Nephron progenitor cell (in vitro differentiated cells): Measurements from ENCODE around the gene CHN2.

ENCODE experiments used
- DNase-seq: peaks from one replicate; pipeline ENCODE4 v3.0.0; 2021
- H3K27ac Mint-ChIP-seq: 2 replicates; pipeline ENCODE4 v1.8.0; 2021; ENCODE audit warnings: mild to moderate bottlenecking, moderate library complexity, mixed read lengths
- H3K27me3 Mint-ChIP-seq: 2 replicates; pipeline ENCODE4 v1.8.0; 2021; ENCODE audit warnings: mild to moderate bottlenecking, low read depth, mixed read lengths; ENCODE audit not compliant: poor library complexity
- H3K36me3 Mint-ChIP-seq: 2 replicates; pipeline ENCODE4 v1.8.0; 2021; ENCODE audit warnings: low read depth, mixed read lengths
- H3K4me1 Mint-ChIP-seq: 2 replicates; pipeline ENCODE4 v1.8.0; 2021; ENCODE audit warnings: mixed read lengths
- H3K4me3 Mint-ChIP-seq: 2 replicates; pipeline ENCODE4 v1.8.0; 2021; ENCODE audit warnings: mild to moderate bottlenecking, moderate library complexity, mixed read lengths
- H3K9me3 Mint-ChIP-seq: 2 replicates; pipeline ENCODE4 v1.8.0; 2021; ENCODE audit warnings: mild to moderate bottlenecking, moderate library complexity, mixed read lengths
- TF ChIP-seq, protein P1 (sequence below): fragments of 200-600 bp; sonication (generic); IDR thresholded peaks from 2 replicates; pipeline ENCODE4 v1.5.0; 2021; ENCODE audit warnings: antibody characterized with exemption

Gene CHN2

DNA sequence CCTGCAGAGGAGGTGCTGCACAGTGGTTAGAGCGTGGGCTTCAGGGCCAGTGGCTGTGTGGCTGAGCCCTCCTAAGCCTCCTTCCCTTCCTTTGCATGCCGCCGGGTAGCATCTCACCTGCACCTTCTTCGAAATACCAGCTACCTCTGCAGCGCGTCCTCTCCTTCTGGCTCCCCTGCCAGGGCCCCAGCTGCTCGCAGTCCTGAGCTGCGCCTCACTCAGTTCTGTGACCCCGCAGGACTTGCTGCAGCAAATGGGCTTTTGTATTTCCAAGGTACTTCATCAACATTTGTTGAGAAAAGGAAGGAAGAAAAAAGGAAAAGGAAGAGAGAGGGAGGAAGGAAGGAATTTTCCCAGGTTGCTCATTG, 222.3 kb downstream of the CHN2 start:
- TF ChIP-seq, protein P1, sequence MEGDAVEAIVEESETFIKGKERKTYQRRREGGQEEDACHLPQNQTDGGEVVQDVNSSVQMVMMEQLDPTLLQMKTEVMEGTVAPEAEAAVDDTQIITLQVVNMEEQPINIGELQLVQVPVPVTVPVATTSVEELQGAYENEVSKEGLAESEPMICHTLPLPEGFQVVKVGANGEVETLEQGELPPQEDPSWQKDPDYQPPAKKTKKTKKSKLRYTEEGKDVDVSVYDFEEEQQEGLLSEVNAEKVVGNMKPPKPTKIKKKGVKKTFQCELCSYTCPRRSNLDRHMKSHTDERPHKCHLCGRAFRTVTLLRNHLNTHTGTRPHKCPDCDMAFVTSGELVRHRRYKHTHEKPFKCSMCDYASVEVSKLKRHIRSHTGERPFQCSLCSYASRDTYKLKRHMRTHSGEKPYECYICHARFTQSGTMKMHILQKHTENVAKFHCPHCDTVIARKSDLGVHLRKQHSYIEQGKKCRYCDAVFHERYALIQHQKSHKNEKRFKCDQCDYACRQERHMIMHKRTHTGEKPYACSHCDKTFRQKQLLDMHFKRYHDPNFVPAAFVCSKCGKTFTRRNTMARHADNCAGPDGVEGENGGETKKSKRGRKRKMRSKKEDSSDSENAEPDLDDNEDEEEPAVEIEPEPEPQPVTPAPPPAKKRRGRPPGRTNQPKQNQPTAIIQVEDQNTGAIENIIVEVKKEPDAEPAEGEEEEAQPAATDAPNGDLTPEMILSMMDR: no peak
- Mint-ChIP-seq H3K36me3 (no peaks in the 10 kb centered on the region), H3K4me3 (no peak overlapping the region), H3K27ac (no peak overlapping the region), H3K27me3 (peaks cover 5% of the 10 kb centered on the region), H3K4me1 (peaks cover 4% of the 10 kb centered on the region), H3K9me3 (no peaks in the 10 kb centered on the region)
- DNase-seq: no peak

DNA sequence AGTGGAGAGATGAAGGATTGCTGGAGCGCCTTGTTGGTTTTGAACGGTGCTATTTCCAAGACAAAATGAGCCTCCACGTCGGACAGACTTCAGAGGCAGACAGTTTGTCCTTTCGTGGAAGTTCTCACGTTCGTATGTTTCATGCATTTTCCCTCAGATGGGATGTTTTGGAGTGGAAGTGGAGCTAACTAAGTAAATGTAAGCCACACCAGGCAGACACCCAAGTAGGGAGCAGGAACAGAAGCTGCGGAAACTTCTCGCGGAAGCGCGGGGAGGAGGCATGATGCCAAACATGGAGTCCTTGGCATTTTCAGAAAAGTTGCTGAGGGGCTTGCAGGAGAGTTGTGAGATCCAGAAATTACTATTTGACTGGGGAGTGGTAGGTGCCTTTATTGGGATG, 223.5 kb downstream of the CHN2 start:
- TF ChIP-seq, protein P1: no peak
- DNase-seq: no peak
- peaks cover 5% of the 10 kb centered on the region for H3K27me3 Mint-ChIP-seq
- no peaks in the 10 kb centered on the region for H3K36me3 Mint-ChIP-seq
- no peak overlapping the region for H3K4me3 Mint-ChIP-seq
- H3K9me3 Mint-ChIP-seq: no peaks in the 10 kb centered on the region
- H3K4me1 Mint-ChIP-seq: peaks cover 4% of the 10 kb centered on the region
- no peak overlapping the region for H3K27ac Mint-ChIP-seq

DNA sequence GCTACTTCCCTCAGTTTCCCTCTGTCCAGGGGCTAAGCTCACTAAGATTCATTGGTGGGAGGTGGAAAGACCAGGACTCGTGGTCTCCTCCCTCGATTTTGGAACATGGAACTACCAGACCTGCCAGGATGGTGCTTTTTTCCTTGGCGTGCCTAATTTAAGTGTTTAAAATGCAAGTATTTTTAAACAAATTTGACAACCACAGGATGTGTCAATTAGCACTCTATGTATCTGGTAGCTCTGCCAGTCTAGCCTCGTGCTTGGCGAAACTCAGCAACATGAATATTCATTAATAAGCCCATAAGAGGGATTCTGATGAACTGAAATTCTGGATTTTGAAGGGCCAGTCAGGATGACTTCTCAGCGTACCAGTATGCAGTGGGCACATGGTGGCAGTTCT, 224.1 kb downstream of the CHN2 start:
- DNase-seq: no peak
- Mint-ChIP-seq H3K27ac (no peak overlapping the region), H3K4me3 (no peak overlapping the region), H3K9me3 (no peaks in the 10 kb centered on the region), H3K36me3 (no peaks in the 10 kb centered on the region), H3K4me1 (peaks cover 4% of the 10 kb centered on the region), H3K27me3 (peaks cover 5% of the 10 kb centered on the region)
- TF ChIP-seq, protein P1: no peak

DNA sequence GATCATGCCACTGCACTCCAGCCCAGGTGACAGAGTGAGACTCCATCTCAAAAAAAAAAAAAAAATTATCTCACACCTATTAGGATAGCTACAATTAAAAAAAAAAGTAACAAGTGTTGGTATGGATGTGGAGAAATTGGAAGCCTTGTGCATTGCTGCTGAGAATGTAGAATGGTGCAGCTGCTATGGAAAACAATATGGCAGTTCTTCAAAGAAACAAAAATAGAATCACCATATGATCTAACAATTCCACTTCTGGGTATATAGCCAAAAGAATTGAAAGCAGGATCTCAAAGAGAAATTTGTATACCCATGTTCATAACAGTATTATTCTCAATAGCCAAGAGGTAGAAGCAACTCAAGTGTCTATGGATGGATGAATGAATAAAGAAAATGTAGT, 225.4 kb downstream of the CHN2 start:
- DNase-seq: no peak
- H3K9me3 Mint-ChIP-seq: no peaks in the 10 kb centered on the region
- TF ChIP-seq, protein P1: no peak
- H3K4me1 Mint-ChIP-seq: peaks cover 3% of the 10 kb centered on the region
- no peak overlapping the region for H3K4me3 Mint-ChIP-seq
- H3K27me3 Mint-ChIP-seq: peaks cover 5% of the 10 kb centered on the region
- H3K27ac Mint-ChIP-seq: no peak overlapping the region
- H3K36me3 Mint-ChIP-seq: no peaks in the 10 kb centered on the region

DNA sequence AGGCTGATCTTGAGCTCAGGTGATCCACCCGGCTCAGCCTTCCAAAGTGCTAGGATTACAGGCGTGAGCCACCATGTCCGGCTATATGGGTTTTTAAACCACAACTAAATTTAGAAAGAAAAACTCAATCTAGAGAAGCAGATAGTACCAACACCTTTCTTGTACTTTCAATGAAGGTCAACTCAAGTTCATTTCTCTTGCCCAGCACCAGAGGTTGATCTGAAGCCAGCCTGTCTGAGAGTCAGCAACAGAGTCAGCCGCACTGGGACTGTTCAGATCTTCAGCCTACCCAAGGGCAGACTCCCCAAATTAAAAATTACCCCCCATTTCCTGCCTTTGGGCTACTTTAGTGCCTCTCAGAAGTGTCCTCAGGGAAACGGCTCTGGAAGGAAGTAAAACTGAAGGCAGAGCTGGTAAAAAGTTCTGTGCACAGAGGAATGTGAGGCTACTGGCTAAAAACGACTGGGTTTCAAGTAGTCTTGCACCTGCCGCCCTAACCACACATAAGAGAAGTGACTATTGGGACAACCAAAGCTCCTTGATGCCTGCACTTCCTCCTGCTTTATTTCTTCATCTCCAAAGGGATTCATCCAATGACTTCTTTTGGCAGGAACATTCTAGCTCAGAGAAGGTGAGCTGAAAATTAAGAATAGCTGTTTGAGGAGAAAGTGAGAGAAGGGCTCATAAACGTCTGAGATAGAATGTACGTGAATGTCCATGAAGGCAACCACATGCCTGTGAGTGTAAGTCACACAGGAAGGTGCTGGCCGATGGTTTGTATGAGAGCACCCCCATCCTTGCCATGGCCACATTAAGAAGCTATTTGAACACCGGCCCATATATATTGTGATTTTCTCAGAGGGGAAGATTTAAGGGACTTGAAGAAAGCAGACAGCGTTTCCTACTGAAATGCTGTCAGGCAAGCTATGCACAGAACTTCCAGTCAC, 226.7 kb downstream of the CHN2 start:
- no peaks in the 10 kb centered on the region for H3K36me3 Mint-ChIP-seq
- TF ChIP-seq, protein P1: no peak
- no peaks in the 10 kb centered on the region for H3K9me3 Mint-ChIP-seq
- H3K4me1 Mint-ChIP-seq: peaks cover 5% of the 10 kb centered on the region
- peaks cover 5% of the 10 kb centered on the region for H3K27me3 Mint-ChIP-seq
- no peak overlapping the region for H3K4me3 Mint-ChIP-seq
- DNase-seq: no peak
- H3K27ac Mint-ChIP-seq: no peak overlapping the region

DNA sequence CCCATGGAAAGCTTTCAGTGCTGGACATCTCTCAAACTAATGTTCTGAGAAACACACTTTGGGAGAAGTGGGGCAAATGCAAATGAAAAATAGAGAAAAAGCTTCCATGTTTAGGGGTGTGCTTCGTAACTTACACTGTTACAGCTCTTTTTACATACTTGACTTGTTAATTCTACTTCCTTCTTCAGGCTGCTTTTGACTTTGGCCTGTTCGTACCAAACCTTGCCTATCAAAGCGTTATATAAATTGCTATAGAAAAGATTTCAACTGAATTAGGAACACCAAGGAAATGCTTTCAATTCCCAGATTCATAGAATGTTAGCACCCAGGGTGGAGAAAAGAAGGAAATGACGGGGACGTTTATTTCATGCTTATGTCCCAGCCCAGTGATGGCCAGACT, 228.3 kb downstream of the CHN2 start:
- H3K27ac Mint-ChIP-seq: no peak overlapping the region
- H3K27me3 Mint-ChIP-seq: peaks cover 5% of the 10 kb centered on the region
- H3K9me3 Mint-ChIP-seq: no peaks in the 10 kb centered on the region
- H3K4me3 Mint-ChIP-seq: no peak overlapping the region
- H3K36me3 Mint-ChIP-seq: no peaks in the 10 kb centered on the region
- no peak for DNase-seq
- peaks cover 9% of the 10 kb centered on the region for H3K4me1 Mint-ChIP-seq
- TF ChIP-seq, protein P1: no peak
